HG02938 (cell line): ENCODE results near the gene PASK.

Experiments used
- ATAC-seq: cut with Tn5 transposase; IDR thresholded peaks from one replicate; pipeline ENCODE4 v1.9.1; 2021; ENCODE audit warnings: mild to moderate bottlenecking, moderate library complexity; ENCODE audit not compliant: unreplicated experiment

Gene PASK

GRCh38 chr2:241068942-241069810 lies 80.1 kb downstream of the PASK start:
- no peak for ATAC-seq

GRCh38 chr2:241068136-241068941 lies 80.9 kb downstream of the PASK start:
- no peak for ATAC-seq

- ATAC-seq: no peak
Observed at GRCh38 chr2:241067501-241068135, 81.7 kb downstream of the PASK start.

- no peak for ATAC-seq
Observed at GRCh38 chr2:241066893-241067341, 82.4 kb downstream of the PASK start.

GRCh38 chr2:241066171-241066892 lies 82.9 kb downstream of the PASK start:
- ATAC-seq: no peak

GRCh38 chr2:241065355-241065803 lies 83.9 kb downstream of the PASK start:
- no peak for ATAC-seq

GRCh38 chr2:241064802-241065354 lies 84.4 kb downstream of the PASK start:
- no peak for ATAC-seq

- no peak for ATAC-seq
Observed at GRCh38 chr2:241064008-241064801, 85.1 kb downstream of the PASK start.

GRCh38 chr2:241063587-241063986 lies 85.7 kb downstream of the PASK start:
- no peak for ATAC-seq

GRCh38 chr2:241063093-241063551 lies 86.2 kb downstream of the PASK start:
- no peak for ATAC-seq

GRCh38 chr2:241062389-241063092 lies 86.7 kb downstream of the PASK start:
- no peak for ATAC-seq

- ATAC-seq: no peak
Observed at GRCh38 chr2:241061275-241061674, 88.0 kb downstream of the PASK start.
